ENCODE measurements around the gene LRGUK. TPM values are rescaled to one million over a fixed set of nuclear protein-coding genes. Genes with fewer than 3 reads are reported as not detected.
A peak's percentile ranks its signal among the peaks of the same experiment; 100 is the strongest.

The LRGUK gene
- total RNA-seq, 1 experiment from 2014 or later, result not detected

- DNase-seq (ENCODE audit: low read depth), result no peak
Observed at GRCh38 chr7:134182078-134182477, 54.9 kb downstream of the LRGUK start.

- peak; percentile 42 for DNase-seq (ENCODE audit: low read depth)
Observed at GRCh38 chr7:134184767-134185166, 57.6 kb downstream of the LRGUK start.

- DNase-seq (ENCODE audit: low read depth), result no peak
Observed at GRCh38 chr7:134186027-134186426, 58.9 kb downstream of the LRGUK start.

- no peak for DNase-seq (ENCODE audit: low read depth)
Observed at GRCh38 chr7:134186801-134187200, 59.7 kb downstream of the LRGUK start.

GRCh38 chr7:134187893-134188292 lies 60.8 kb downstream of the LRGUK start:
- no peak for DNase-seq (ENCODE audit: low read depth)

GRCh38 chr7:134188311-134188710 lies 61.2 kb downstream of the LRGUK start:
- peak; percentile 33 for DNase-seq (ENCODE audit: low read depth)

GRCh38 chr7:134189559-134189958 lies 62.4 kb downstream of the LRGUK start:
- no peak for DNase-seq (ENCODE audit: low read depth)

- no peak for DNase-seq (ENCODE audit: low read depth)
Observed at GRCh38 chr7:134191876-134192275, 64.7 kb downstream of the LRGUK start.

GRCh38 chr7:134193240-134193639 lies 66.1 kb downstream of the LRGUK start:
- no peak for DNase-seq (ENCODE audit: low read depth)

GRCh38 chr7:134195252-134195651 lies 68.1 kb downstream of the LRGUK start:
- no peak for DNase-seq (ENCODE audit: low read depth)

- DNase-seq (ENCODE audit: low read depth), result no peak
Observed at GRCh38 chr7:134196439-134196838, 69.3 kb downstream of the LRGUK start.

- DNase-seq (ENCODE audit: low read depth), result no peak
Observed at GRCh38 chr7:134197345-134197744, 70.2 kb downstream of the LRGUK start.

GRCh38 chr7:134200970-134201369 lies 73.8 kb downstream of the LRGUK start:
- DNase-seq (ENCODE audit: low read depth), result no peak

GRCh38 chr7:134201569-134202261 lies 74.6 kb downstream of the LRGUK start:
- DNase-seq (ENCODE audit: low read depth), result no peak

- DNase-seq (ENCODE audit: low read depth), result no peak
Observed at GRCh38 chr7:134203186-134203889, 76.2 kb downstream of the LRGUK start.

- DNase-seq (ENCODE audit: low read depth), result no peak
Observed at GRCh38 chr7:134209322-134210015, 82.3 kb downstream of the LRGUK start.

GRCh38 chr7:134210227-134210626 lies 83.1 kb downstream of the LRGUK start:
- DNase-seq (ENCODE audit: low read depth), result no peak

- DNase-seq (ENCODE audit: low read depth), result no peak
Observed at GRCh38 chr7:134210976-134211663, 84.0 kb downstream of the LRGUK start.

GRCh38 chr7:134211817-134212216 lies 84.7 kb downstream of the LRGUK start:
- DNase-seq (ENCODE audit: low read depth), result no peak

- DNase-seq (ENCODE audit: low read depth), result peak; percentile 79
Observed at GRCh38 chr7:134212576-134213546, 85.7 kb downstream of the LRGUK start.

GRCh38 chr7:134220236-134220635 lies 93.1 kb downstream of the LRGUK start:
- DNase-seq (ENCODE audit: low read depth), result no peak

Data from HT1080 (cell line).